HG03025 (cell line): ENCODE measurements around the gene PTPRF.

Experiments used
- ATAC-seq: cut with Tn5 transposase; IDR thresholded peaks from one replicate; pipeline ENCODE4 v1.9.1; 2021; ENCODE audit warnings: mild to moderate bottlenecking, moderate library complexity; ENCODE audit not compliant: unreplicated experiment, low FRiP score

Gene PTPRF

GRCh38 chr1:43549921-43550597 lies 19.4 kb downstream of the PTPRF start:
- no peak for ATAC-seq

- no peak for ATAC-seq
Observed at GRCh38 chr1:43550598-43551246, 20.0 kb downstream of the PTPRF start.

GRCh38 chr1:43551396-43551888 lies 20.8 kb downstream of the PTPRF start:
- ATAC-seq: no peak

- no peak for ATAC-seq
Observed at GRCh38 chr1:43552059-43552742, 21.5 kb downstream of the PTPRF start.

GRCh38 chr1:43552813-43553212 lies 22.1 kb downstream of the PTPRF start:
- ATAC-seq: no peak

GRCh38 chr1:43554444-43554992 lies 23.8 kb downstream of the PTPRF start:
- ATAC-seq: no peak

GRCh38 chr1:43556782-43557181 lies 26.1 kb downstream of the PTPRF start:
- no peak for ATAC-seq

GRCh38 chr1:43557744-43558245 lies 27.1 kb downstream of the PTPRF start:
- no peak for ATAC-seq

GRCh38 chr1:43558346-43558841 lies 27.7 kb downstream of the PTPRF start:
- ATAC-seq: no peak

- no peak for ATAC-seq
Observed at GRCh38 chr1:43559714-43560113, 29.0 kb downstream of the PTPRF start.

GRCh38 chr1:43560286-43560685 lies 29.6 kb downstream of the PTPRF start:
- ATAC-seq: no peak

- no peak for ATAC-seq
Observed at GRCh38 chr1:43563876-43564539, 33.3 kb downstream of the PTPRF start.

- no peak for ATAC-seq
Observed at GRCh38 chr1:43564551-43565348, 34.1 kb downstream of the PTPRF start.

GRCh38 chr1:43565600-43566360 lies 35.1 kb downstream of the PTPRF start:
- ATAC-seq: no peak

- ATAC-seq: no peak
Observed at GRCh38 chr1:43566382-43567044, 35.8 kb downstream of the PTPRF start.

GRCh38 chr1:43569175-43569574 lies 38.5 kb downstream of the PTPRF start:
- no peak for ATAC-seq

- no peak for ATAC-seq
Observed at GRCh38 chr1:43570277-43570676, 39.6 kb downstream of the PTPRF start.

- ATAC-seq: no peak
Observed at GRCh38 chr1:43570715-43571114, 40.0 kb downstream of the PTPRF start.
